HepG2 (cell line): ENCODE results near the gene MAN1B1. TPM values are rescaled to one million over a fixed set of nuclear protein-coding genes. Genes with fewer than 3 reads are reported as not detected.

Experiments used
- POLR2AphosphoS2 ChIP-seq: IDR thresholded peaks from 2 replicates; pipeline ENCODE4 v1.6.1; 2011; ENCODE audit warnings: low read depth, low read length, improper control_type of control experiment
- TAF15 ChIP-seq: fragments of 200-400 bp; formaldehyde crosslinking; IDR thresholded peaks from one replicate; pipeline ENCODE4 v1.6.1; 2018; ENCODE audit warnings: mild to moderate bottlenecking, low read depth, low read length; ENCODE audit not compliant: poor library complexity, severe bottlenecking
- ZBTB10 ChIP-seq: sonication (generic); formaldehyde crosslinking; IDR thresholded peaks from 2 replicates; pipeline ENCODE4 v1.4.0; 2020; ENCODE audit warnings: missing genetic modification reagents, borderline replicate concordance
- ZNF280D ChIP-seq: sonication (generic); formaldehyde crosslinking; IDR thresholded peaks from 2 replicates; pipeline ENCODE4 v1.5.1; 2020; ENCODE audit warnings: mild to moderate bottlenecking, missing genetic modification reagents
- ZNF614 ChIP-seq: IDR thresholded peaks from 2 replicates; pipeline ENCODE4 v1.6.1; 2018; ENCODE audit warnings: missing biosample characterization, missing genetic modification reagents, inconsistent platforms, borderline replicate concordance
- ZNF850 ChIP-seq: sonication (generic); formaldehyde crosslinking; conservative IDR thresholded peaks from 2 replicates; pipeline ENCODE4 v1.9.0; 2021; ENCODE audit warnings: mild to moderate bottlenecking, missing genetic modification reagents
- ZZZ3 ChIP-seq: sonication (generic); formaldehyde crosslinking; IDR thresholded peaks from 2 replicates; pipeline ENCODE4 v1.4.0; 2020; ENCODE audit warnings: missing genetic modification reagents, mild to moderate bottlenecking, borderline replicate concordance
- polyA plus RNA-seq, 8 experiments: library from polyadenylated mRNA; depleted of rRNA in 3 of 8; stranded (reverse) in 7 of 8; unstranded in 1 of 8; fragments of >200 nt; fragmentation: Illumina TruSeq in 4 of 8; extraction: Trizol in 4 of 8; gene quantifications; 2 replicates each; pipeline versions ENCODE4 v1.2.1 to v1.2.3, GENCODE V29; 2011 to 2016; ENCODE audit warnings: low read depth in 4 of 8, missing spikeins in 1 of 8, mixed read lengths in 1 of 8; ENCODE audit not compliant: insufficient read depth in 1 of 8
- total RNA-seq, 5 experiments: library from RNA; depleted of rRNA; stranded (reverse); fragments of >200 nt; fragmentation: Illumina TruSeq; extraction: Trizol; gene quantifications; 2 replicates each; pipeline ENCODE4 v1.2.3, GENCODE V29; 2016; ENCODE audit warnings: low read depth in 1 of 5
- TF ChIP-seq, protein P1 (sequence below): sonication (generic); formaldehyde crosslinking; IDR thresholded peaks from 2 replicates; pipeline ENCODE4 v1.4.0; 2020; ENCODE audit warnings: missing genetic modification reagents, borderline replicate concordance
- TF ChIP-seq, protein P2 (sequence below): sonication (generic); formaldehyde crosslinking; IDR thresholded peaks from 2 replicates; pipeline ENCODE4 v1.4.0; 2020; ENCODE audit warnings: missing genetic modification reagents
- TF ChIP-seq, protein P3 (sequence below): sonication (generic); formaldehyde crosslinking; IDR thresholded peaks from 2 replicates; pipeline ENCODE4 v1.5.0; 2020; ENCODE audit warnings: mild to moderate bottlenecking, missing genetic modification reagents

MAN1B1 gene
- total and polyA plus RNA-seq, 2 of the 13 experiments (the other 11 are each of a cell fraction or from before 2014, with no cell fraction given), result 48.9 to 59.5 TPM

- TF ChIP-seq, protein P1, sequence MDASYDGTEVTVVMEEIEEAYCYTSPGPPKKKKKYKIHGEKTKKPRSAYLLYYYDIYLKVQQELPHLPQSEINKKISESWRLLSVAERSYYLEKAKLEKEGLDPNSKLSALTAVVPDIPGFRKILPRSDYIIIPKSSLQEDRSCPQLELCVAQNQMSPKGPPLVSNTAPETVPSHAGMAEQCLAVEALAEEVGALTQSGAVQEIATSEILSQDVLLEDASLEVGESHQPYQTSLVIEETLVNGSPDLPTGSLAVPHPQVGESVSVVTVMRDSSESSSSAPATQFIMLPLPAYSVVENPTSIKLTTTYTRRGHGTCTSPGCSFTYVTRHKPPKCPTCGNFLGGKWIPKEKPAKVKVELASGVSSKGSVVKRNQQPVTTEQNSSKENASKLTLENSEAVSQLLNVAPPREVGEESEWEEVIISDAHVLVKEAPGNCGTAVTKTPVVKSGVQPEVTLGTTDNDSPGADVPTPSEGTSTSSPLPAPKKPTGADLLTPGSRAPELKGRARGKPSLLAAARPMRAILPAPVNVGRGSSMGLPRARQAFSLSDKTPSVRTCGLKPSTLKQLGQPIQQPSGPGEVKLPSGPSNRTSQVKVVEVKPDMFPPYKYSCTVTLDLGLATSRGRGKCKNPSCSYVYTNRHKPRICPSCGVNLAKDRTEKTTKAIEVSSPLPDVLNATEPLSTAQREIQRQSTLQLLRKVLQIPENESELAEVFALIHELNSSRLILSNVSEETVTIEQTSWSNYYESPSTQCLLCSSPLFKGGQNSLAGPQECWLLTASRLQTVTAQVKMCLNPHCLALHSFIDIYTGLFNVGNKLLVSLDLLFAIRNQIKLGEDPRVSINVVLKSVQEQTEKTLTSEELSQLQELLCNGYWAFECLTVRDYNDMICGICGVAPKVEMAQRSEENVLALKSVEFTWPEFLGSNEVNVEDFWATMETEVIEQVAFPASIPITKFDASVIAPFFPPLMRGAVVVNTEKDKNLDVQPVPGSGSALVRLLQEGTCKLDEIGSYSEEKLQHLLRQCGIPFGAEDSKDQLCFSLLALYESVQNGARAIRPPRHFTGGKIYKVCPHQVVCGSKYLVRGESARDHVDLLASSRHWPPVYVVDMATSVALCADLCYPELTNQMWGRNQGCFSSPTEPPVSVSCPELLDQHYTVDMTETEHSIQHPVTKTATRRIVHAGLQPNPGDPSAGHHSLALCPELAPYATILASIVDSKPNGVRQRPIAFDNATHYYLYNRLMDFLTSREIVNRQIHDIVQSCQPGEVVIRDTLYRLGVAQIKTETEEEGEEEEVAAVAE, result no peak
- TF ChIP-seq ZBTB10 (CRISPR knock-in tag) (no peak), ZNF280D (no peak), ZNF614 (CRISPR knock-in tag) (no peak), ZNF850 (CRISPR knock-in tag) (no peak), ZZZ3 (no peak), TAF15 (no peak), POLR2AphosphoS2 (no peak)
- TF ChIP-seq, protein P2, sequence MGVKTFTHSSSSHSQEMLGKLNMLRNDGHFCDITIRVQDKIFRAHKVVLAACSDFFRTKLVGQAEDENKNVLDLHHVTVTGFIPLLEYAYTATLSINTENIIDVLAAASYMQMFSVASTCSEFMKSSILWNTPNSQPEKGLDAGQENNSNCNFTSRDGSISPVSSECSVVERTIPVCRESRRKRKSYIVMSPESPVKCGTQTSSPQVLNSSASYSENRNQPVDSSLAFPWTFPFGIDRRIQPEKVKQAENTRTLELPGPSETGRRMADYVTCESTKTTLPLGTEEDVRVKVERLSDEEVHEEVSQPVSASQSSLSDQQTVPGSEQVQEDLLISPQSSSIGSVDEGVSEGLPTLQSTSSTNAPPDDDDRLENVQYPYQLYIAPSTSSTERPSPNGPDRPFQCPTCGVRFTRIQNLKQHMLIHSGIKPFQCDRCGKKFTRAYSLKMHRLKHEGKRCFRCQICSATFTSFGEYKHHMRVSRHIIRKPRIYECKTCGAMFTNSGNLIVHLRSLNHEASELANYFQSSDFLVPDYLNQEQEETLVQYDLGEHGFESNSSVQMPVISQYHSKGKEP, result no peak
- TF ChIP-seq, protein P3, sequence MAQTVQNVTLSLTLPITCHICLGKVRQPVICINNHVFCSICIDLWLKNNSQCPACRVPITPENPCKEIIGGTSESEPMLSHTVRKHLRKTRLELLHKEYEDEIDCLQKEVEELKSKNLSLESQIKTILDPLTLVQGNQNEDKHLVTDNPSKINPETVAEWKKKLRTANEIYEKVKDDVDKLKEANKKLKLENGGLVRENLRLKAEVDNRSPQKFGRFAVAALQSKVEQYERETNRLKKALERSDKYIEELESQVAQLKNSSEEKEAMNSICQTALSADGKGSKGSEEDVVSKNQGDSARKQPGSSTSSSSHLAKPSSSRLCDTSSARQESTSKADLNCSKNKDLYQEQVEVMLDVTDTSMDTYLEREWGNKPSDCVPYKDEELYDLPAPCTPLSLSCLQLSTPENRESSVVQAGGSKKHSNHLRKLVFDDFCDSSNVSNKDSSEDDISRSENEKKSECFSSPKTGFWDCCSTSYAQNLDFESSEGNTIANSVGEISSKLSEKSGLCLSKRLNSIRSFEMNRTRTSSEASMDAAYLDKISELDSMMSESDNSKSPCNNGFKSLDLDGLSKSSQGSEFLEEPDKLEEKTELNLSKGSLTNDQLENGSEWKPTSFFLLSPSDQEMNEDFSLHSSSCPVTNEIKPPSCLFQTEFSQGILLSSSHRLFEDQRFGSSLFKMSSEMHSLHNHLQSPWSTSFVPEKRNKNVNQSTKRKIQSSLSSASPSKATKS (CRISPR knock-in tag), result no peak
Measured at GRCh38 chr9:137138722-137139467, 52.1 kb downstream of the MAN1B1 start, which contains the start of gene GRIN1 (continued).
